Neural progenitor cell (in vitro differentiated cells): ENCODE measurements around the gene ZDHHC13.

Experiments
- CTCF ChIP-seq: fragments of 200-600 bp; sonication (generic); IDR thresholded peaks from 2 replicates; pipeline ENCODE4 v1.5.1; 2017; ENCODE audit warnings: antibody characterized with exemption, mild to moderate bottlenecking
- EZH2 ChIP-seq: fragments of 200-600 bp; sonication (generic); IDR thresholded peaks from 2 replicates; pipeline ENCODE4 v1.6.1; 2017; ENCODE audit warnings: antibody characterized with exemption, mild to moderate bottlenecking, moderate library complexity
- EZH2phosphoT487 ChIP-seq: fragments of 200-600 bp; sonication (generic); IDR thresholded peaks from 2 replicates; pipeline ENCODE4 v1.6.1; 2017; ENCODE audit warnings: antibody characterized with exemption

GRCh38 chr11:19088791-19089190 is 28.2 kb upstream of the ZDHHC13 start:
- no peak for TF ChIP-seq CTCF
- TF ChIP-seq EZH2 = no peak
- no peak for TF ChIP-seq EZH2phosphoT487
